ENCODE measurements around the gene MESD. TPM values are rescaled to one million over a fixed set of nuclear protein-coding genes. Genes with fewer than 3 reads are reported as not detected.
A peak's percentile ranks its signal among the peaks of the same experiment; 100 is the strongest.

Gene MESD
- total RNA-seq, 1 donor from 2014 or later = 13.5 TPM

DNA sequence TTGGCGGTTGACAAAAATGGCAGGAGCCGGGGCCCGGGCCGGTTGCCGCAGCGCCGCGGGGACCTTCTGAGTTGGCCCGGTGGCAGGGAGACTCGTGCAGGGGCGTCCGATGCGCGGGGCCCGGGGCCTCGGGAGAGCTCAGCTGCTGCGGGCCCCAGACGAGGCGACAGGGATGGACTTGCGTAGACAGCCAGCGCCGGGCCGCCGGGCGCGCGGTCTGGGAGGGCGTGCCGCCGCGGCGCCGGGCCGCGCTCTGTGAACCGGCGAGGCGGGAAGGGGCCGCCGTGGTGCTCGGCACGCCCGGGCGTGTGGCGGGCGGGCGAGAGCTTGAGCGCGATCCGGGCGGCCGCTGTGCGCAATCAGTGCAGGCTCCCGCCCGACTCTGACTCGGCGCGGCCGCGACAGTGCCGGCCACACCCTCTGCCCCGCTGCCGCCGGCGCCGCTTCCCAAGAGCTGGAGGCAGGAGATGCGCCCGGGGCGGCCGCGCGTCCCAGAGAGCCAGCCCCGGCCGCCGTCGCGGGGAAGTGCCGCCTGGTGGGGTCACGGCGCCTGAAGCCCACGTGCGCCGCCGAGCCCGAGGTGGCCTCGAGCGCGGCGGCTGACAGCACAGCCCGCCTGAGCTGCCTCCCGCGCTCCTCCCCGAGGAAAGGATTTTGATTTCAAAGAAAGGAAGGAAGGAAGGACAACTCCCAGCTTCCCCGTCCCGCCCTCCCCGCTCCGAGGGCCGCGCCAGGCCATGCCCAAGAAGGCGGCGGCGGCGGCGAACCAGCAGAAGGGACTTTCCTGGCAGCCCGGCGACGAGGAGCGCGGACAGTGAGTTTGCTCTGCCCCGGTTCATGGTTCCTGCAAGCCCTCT lies 11.8 kb upstream of the MESD start:
- H3K4me1 ChIP-seq = peaks cover 72% of the 10 kb centered on the region

DNA sequence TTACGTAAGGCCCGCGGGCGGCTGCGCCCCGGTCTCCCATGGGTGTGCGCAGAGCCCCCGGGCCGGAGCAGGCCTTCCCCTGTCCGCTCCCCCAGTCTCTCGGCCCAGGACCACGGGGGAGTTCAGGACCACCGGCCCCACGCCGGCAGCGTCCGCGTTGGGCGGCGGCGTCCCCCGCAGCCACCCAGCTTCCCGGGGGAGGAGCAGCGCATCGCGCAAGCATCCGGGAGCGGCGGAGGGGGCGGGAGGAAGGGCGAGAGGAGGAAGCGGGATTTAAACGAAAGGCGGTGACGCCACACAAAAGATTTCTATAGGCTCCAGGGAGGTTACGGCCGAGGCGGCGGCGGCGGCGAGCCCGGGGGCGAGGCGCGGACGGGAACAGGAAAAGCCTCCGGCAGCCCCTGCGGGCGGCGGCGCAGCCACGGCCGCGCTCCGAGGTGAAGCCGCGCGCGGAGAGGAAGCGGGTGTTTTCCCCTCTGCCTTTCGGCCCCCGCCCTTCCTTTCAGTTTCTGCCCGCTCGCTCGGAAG lies 11.1 kb upstream of the MESD start, which contains the start of gene TLNRD1:
TLNRD1 (plus strand) TSS at position 300 of the 528 bp plus-strand sequence. CDS start 1,349 bp downstream, outside the sequence.
- Histone ChIP-seq H3K27ac (replicated peaks) (peak within 1 kb of the TSS; percentile 99), H3K4me3 (peak within 1 kb of the TSS; percentile 93), H3K4me1 (peaks cover 65% of the 10 kb centered on the region), H3K36me3 (peaks cover 20% of the 10 kb centered on the region), H3K9me3 (replicated peaks) (no peaks in the 10 kb centered on the region), H3K27me3 (ENCODE audit: low read depth) (peaks cover 14% of the 10 kb centered on the region)
- TF ChIP-seq, protein P1, sequence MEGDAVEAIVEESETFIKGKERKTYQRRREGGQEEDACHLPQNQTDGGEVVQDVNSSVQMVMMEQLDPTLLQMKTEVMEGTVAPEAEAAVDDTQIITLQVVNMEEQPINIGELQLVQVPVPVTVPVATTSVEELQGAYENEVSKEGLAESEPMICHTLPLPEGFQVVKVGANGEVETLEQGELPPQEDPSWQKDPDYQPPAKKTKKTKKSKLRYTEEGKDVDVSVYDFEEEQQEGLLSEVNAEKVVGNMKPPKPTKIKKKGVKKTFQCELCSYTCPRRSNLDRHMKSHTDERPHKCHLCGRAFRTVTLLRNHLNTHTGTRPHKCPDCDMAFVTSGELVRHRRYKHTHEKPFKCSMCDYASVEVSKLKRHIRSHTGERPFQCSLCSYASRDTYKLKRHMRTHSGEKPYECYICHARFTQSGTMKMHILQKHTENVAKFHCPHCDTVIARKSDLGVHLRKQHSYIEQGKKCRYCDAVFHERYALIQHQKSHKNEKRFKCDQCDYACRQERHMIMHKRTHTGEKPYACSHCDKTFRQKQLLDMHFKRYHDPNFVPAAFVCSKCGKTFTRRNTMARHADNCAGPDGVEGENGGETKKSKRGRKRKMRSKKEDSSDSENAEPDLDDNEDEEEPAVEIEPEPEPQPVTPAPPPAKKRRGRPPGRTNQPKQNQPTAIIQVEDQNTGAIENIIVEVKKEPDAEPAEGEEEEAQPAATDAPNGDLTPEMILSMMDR (IDR thresholded peaks at IDR 0.05; ENCODE audit: borderline replicate concordance) = no peak
- peak; percentile 91 for DNase-seq
- intact Hi-C loops (cut with micrococcal nuclease) = no loop called here

More for the DNA sequence above, 11.8 kb upstream of the MESD start:
- peaks cover 20% of the 10 kb centered on the region for H3K36me3 ChIP-seq
- peaks cover 14% of the 10 kb centered on the region for H3K27me3 ChIP-seq (ENCODE audit: low read depth)
- TF ChIP-seq, protein P1 (IDR thresholded peaks at IDR 0.05; ENCODE audit: borderline replicate concordance) = no peak
- intact Hi-C loops (cut with micrococcal nuclease) = no loop called here
- H3K4me3 ChIP-seq = peak overlapping the region; percentile 93
- peak overlapping the region; percentile 99 for H3K27ac ChIP-seq (replicated peaks)
- H3K9me3 ChIP-seq (replicated peaks) = no peaks in the 10 kb centered on the region
- peak; percentile 73 for DNase-seq

DNA sequence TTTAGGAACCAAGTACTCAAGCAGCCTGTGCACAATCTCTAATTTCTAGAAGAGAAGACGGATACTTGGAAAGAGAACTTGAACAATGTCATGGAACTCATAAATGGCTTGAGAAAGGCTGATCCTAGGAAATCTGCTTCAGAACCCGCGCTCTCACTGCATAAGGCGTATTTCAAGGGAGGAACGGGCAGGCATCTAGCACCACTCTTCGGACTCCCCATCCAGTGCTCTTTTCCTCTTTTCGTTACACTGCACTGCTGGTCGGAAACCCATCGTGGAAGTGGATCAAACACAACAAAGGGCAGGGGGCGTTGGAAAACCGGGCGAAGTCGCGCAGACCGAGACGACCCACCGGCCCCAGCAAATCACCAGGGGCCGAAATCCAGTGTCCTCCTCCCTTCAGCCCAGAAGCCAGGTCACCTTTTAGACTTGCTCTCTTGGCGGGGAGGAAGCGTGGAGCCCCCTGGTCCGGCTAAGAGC lies 10.6 kb upstream of the MESD start:
- no peak for DNase-seq
- Histone ChIP-seq H3K9me3 (replicated peaks) (no peaks in the 10 kb centered on the region), H3K4me1 (peaks cover 60% of the 10 kb centered on the region), H3K36me3 (peaks cover 20% of the 10 kb centered on the region), H3K27me3 (ENCODE audit: low read depth) (peaks cover 14% of the 10 kb centered on the region), H3K27ac (replicated peaks) (peak overlapping the region; percentile 99), H3K4me3 (peak overlapping the region; percentile 93)
- intact Hi-C loops (cut with micrococcal nuclease) = no loop called here
- TF ChIP-seq, protein P1 (IDR thresholded peaks at IDR 0.05; ENCODE audit: borderline replicate concordance) = no peak

DNA sequence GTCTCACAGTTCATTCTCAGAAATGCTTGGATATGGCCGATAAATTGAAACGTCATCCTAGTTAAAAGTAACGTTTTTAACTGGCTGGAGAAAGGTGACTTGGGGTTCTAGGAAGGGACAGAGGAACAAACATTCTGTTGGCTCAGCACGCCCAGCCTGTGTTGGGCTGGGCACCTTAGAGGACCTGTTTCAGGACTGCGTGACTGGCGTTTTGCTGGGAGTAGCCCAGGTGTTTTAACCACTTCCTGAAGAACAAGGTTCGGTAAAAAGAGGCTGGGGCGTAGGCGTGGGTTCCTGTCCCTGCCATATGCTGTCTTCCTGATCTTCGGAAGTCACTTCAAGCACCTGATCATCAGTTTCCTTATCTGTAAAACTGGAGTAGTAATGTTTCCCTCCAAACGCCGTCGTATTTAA lies 10.0 kb upstream of the MESD start:
- Histone ChIP-seq H3K4me3 (peak overlapping the region; percentile 93), H3K27ac (replicated peaks) (peak overlapping the region; percentile 99), H3K9me3 (replicated peaks) (no peaks in the 10 kb centered on the region), H3K36me3 (peaks cover 20% of the 10 kb centered on the region), H3K4me1 (peaks cover 54% of the 10 kb centered on the region), H3K27me3 (ENCODE audit: low read depth) (peaks cover 14% of the 10 kb centered on the region)
- no peak for DNase-seq
- intact Hi-C loops (cut with micrococcal nuclease) = loop anchor here (10.0 kb wide), 1 partner anchor 265 kb away; no protein-coding TSS in a partner anchor
- TF ChIP-seq, protein P1 (IDR thresholded peaks at IDR 0.05; ENCODE audit: borderline replicate concordance) = no peak

DNA sequence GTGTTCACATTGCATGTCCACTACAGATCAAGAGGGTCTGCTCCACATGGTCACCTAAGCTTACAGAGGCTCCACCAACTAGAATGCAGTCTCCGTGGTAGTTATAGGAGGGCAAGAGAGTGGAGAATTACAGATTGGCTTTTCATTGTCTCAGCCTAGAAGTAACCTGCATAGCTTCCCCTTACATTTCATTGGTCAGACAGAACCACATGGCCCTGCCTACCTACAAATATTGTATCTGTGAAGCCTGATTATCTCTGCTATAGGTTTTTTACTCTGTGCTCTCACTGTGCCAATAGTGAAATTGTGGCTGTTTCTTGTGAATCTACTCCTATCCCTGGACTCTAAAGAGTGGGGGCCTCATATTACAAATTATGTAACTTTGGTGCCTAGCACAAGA lies 8.6 kb upstream of the MESD start:
- Histone ChIP-seq H3K27me3 (ENCODE audit: low read depth) (peaks cover 14% of the 10 kb centered on the region), H3K4me1 (peaks cover 40% of the 10 kb centered on the region), H3K9me3 (replicated peaks) (no peaks in the 10 kb centered on the region), H3K4me3 (peak overlapping the region; percentile 23), H3K27ac (replicated peaks) (peak overlapping the region; percentile 99), H3K36me3 (peaks cover 8% of the 10 kb centered on the region)
- no peak for DNase-seq
- TF ChIP-seq, protein P1 (IDR thresholded peaks at IDR 0.05; ENCODE audit: borderline replicate concordance) = no peak
- intact Hi-C loops (cut with micrococcal nuclease) = loop anchor here (10.0 kb wide), 1 partner anchor 267 kb away; no protein-coding TSS in a partner anchor
